Activated CD4-positive, alpha-beta T cell treated with anti-CD3 and anti-CD28 coated beads, Interleukin-2, amount 10 ng/mL, durations not matched to agents 7 days and 5 days (primary cell): ENCODE measurements around the gene LSM3. TPM values are rescaled to one million over a fixed set of nuclear protein-coding genes. Genes with fewer than 3 reads are reported as not detected.

Experiments used
- CTCF ChIA-PET: fragments of 350-600 bp; sonication (Branson Sonifier 250); formaldehyde crosslinking; loops from one replicate; lab custom pipeline; 2021; ENCODE audit warnings: antibody characterized with exemption; lab: Charles Lee
- POLR2A ChIA-PET: fragments of 350-600 bp; sonication (Branson Sonifier 250); formaldehyde crosslinking; loops from one replicate; lab custom pipeline; 2021; ENCODE audit warnings: antibody characterized with exemption; lab: Charles Lee
- DNase-seq: peaks from one replicate; pipeline ENCODE4 v3.0.0-alpha.2; 2020
- H3K27ac Mint-ChIP-seq: one replicate; pipeline ENCODE4 v1.8.0; 2021; ENCODE audit warnings: mild to moderate bottlenecking, moderate library complexity, mixed read lengths
- H3K27me3 Mint-ChIP-seq: one replicate; pipeline ENCODE4 v1.8.0; 2021; ENCODE audit warnings: mixed read lengths
- H3K36me3 Mint-ChIP-seq: one replicate; pipeline ENCODE4 v1.8.0; 2021; ENCODE audit warnings: low read depth, mixed read lengths
- H3K4me1 Mint-ChIP-seq: one replicate; pipeline ENCODE4 v1.8.0; 2021; ENCODE audit warnings: mixed read lengths
- H3K4me3 Mint-ChIP-seq: one replicate; pipeline ENCODE4 v1.8.0; 2021; ENCODE audit warnings: mild to moderate bottlenecking, moderate library complexity, mixed read lengths
- H3K9me3 Mint-ChIP-seq: one replicate; pipeline ENCODE4 v1.8.0; 2021; ENCODE audit warnings: mixed read lengths
- total RNA-seq, 2 experiments: library from RNA; stranded (reverse); gene quantifications; one replicate each; pipeline ENCODE4 v1.2.3, GENCODE V29; 2021

LSM3 gene
- total RNA-seq, 2 experiments from 2014 or later, result 16.1 to 18.6 TPM

DNA sequence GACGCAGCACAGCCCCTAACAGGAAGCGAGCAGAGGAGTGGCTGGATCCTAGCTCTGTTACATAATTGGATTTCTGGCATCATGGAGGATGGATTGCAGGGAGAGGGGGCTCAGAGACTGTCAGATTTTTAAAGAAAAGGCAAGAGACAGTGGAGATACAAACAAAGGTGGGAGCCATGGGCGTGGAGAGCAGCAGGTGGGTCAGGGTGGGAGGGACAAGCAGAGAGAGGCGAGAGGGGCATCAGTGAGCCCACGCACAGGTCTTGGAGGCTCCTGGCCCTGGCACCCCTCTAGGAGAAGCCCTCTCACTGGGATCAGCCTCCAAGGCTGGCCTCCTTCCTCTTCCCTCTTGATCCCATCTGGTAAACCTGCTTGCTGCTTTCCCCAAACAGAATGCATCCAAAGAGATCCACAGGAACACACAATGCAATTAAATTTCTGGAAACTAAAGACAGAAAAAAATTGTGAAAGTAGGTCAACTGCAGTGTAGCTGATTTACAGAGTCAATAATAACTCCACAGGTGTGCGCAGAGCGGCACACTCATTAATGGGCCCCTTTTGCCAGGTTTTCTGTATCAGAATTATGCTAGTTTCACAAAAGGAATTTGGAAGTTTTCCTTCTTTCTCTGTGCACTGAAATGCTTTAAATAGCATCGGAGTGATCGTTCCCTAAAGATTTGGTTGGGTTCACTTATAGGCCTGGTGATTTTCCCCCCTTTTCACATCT, 66.1 kb downstream of the LSM3 start:
- DNase-seq, result no peak
- peaks cover 5% of the 10 kb centered on the region for H3K27me3 Mint-ChIP-seq
- no peak overlapping the region for H3K4me3 Mint-ChIP-seq
- H3K36me3 Mint-ChIP-seq, result no peaks in the 10 kb centered on the region
- no peaks in the 10 kb centered on the region for H3K9me3 Mint-ChIP-seq
- ChIA-PET CTCF (no interaction called here), POLR2A (no interaction called here)
- no peaks in the 10 kb centered on the region for H3K4me1 Mint-ChIP-seq
- H3K27ac Mint-ChIP-seq, result no peak overlapping the region

DNA sequence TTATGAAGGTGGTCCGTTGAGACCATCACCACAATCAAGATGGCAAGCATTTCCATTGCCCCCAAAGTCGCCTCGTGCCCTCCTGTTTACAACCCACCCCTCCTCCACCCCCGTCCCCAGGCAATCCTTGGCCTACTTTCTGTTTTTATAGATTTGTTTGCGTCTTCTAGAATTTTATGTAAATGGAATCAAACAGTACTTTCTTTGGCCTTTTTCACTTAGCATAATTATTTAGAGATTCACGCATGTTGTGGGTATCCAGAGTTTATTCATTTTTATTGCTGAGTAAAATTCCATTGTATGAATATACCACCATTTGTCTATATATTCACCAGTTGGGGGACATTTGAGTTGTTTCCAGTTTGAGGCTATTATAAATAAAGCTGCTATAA, 66.6 kb downstream of the LSM3 start:
- Mint-ChIP-seq H3K4me3 (no peak overlapping the region), H3K36me3 (no peaks in the 10 kb centered on the region), H3K27me3 (peaks cover 3% of the 10 kb centered on the region), H3K27ac (no peak overlapping the region), H3K9me3 (no peaks in the 10 kb centered on the region), H3K4me1 (no peaks in the 10 kb centered on the region)
- CTCF ChIA-PET, result no interaction called here
- DNase-seq, result no peak
- POLR2A ChIA-PET, result no interaction called here

DNA sequence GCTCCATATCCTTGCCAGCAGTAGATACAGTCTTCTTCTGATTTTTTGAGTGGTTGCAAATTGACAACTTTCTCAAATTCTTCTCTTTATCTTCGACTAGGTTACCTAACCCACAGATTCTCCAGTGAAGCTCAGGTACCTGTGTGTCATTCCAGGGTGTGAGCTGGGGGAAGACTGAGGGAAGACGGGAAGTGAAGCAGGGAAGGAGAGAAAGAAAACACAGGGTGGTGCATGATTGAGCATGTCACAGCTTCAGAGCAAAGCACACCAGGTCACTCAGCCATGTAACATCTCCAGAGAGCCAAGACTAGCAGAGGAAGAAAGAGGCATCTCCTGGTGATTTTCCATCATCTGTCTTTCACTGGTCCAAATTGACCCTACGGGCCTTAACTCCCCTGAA, 67.2 kb downstream of the LSM3 start:
- ChIA-PET CTCF (no interaction called here), POLR2A (no interaction called here)
- H3K9me3 Mint-ChIP-seq, result no peaks in the 10 kb centered on the region
- no peaks in the 10 kb centered on the region for H3K4me1 Mint-ChIP-seq
- H3K27ac Mint-ChIP-seq, result no peak overlapping the region
- H3K27me3 Mint-ChIP-seq, result peaks cover 3% of the 10 kb centered on the region
- no peak for DNase-seq
- H3K36me3 Mint-ChIP-seq, result no peaks in the 10 kb centered on the region
- no peak overlapping the region for H3K4me3 Mint-ChIP-seq

DNA sequence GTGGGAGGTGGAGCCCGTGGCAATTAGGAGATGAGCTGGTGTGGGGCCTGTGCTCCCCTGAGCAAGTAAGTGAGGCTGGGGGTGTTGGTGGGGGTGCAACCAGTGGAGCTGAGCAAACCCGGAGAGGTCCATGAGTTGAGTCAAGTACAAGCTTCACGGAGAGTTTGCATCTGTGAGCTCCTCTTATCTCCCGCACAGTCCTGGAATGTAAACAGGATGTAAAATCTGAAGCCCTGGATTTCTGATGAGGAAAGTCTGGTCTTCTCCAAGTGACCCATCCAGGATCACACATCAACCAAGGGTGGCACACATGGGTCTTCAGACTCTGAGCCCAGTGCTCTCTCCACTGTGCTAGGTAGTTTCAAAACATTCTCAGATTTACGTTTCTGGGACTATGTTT, 67.8 kb downstream of the LSM3 start:
- no peak overlapping the region for H3K4me3 Mint-ChIP-seq

DNA sequence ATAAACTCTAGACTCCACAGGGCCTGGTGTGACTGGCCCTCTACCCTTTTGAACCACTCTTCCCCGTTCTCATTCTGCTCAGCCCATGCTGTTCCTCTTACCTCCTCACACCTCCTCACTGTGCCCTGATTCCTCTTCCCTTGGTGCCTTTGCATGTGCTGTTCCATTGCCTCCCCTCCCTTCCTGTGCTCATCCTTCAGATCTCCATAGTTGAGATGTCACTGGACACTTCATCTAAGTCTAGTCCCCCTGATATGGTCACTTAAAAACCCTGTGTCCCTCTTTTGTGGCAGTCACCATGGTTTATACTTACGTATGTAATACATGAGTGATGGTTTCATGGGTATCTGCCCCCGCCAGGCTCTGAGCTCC, 69.8 kb downstream of the LSM3 start:
- Mint-ChIP-seq H3K36me3 (no peaks in the 10 kb centered on the region), H3K27me3 (no peaks in the 10 kb centered on the region), H3K9me3 (no peaks in the 10 kb centered on the region), H3K27ac (no peak overlapping the region), H3K4me1 (no peaks in the 10 kb centered on the region), H3K4me3 (no peak overlapping the region)
- POLR2A ChIA-PET, result no interaction called here
- DNase-seq, result no peak
- CTCF ChIA-PET, result interaction anchor here (0.9 kb wide), 1 partner anchor 213 kb away, joined by 3 read pairs; no protein-coding TSS in a partner anchor

More for the DNA sequence above, 67.8 kb downstream of the LSM3 start:
- CTCF ChIA-PET, result no interaction called here
- no peaks in the 10 kb centered on the region for H3K4me1 Mint-ChIP-seq
- POLR2A ChIA-PET, result no interaction called here
- no peak overlapping the region for H3K27ac Mint-ChIP-seq
- H3K36me3 Mint-ChIP-seq, result no peaks in the 10 kb centered on the region
- no peaks in the 10 kb centered on the region for H3K9me3 Mint-ChIP-seq
- DNase-seq, result no peak
- H3K27me3 Mint-ChIP-seq, result peaks cover 3% of the 10 kb centered on the region

DNA sequence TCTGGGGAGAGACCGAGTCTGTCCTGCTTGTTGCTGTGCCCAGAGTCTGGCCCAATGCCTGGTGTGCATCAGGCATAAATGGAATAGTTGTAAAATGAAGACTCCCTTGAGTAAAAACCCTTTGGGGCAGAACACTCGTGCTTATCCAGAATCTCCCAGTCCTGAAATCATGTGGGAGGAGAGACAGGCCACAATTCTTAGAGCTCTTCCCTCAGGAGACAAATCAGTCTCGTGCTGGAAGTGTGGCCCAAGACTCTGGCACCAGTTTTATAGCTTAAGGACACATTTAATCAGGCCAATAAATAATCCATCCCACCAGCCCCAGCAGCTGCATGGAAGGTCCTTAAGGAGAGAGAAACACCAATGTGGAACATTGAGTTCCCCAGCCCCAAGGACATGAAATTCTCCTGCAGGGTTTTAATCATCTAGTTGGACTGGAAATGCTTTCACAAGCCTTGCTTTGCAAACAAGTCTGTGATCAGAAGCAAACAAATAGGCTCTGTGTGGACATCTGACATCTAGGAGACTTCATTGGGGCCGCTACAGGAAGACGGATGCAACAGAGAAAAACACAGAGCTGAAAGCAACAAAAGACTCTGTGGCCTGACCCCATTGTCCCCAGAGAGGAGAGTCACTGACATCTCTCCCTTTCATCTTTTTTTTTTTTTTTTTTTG, 70.4 kb downstream of the LSM3 start:
- no peaks in the 10 kb centered on the region for H3K9me3 Mint-ChIP-seq
- no peaks in the 10 kb centered on the region for H3K27me3 Mint-ChIP-seq
- H3K27ac Mint-ChIP-seq, result no peak overlapping the region
- no peaks in the 10 kb centered on the region for H3K36me3 Mint-ChIP-seq
- ChIA-PET POLR2A (no interaction called here), CTCF (interaction anchor here (0.5 to 0.9 kb wide), 4 partner anchors 10 to 817 kb away, joined by 3 read pairs; no protein-coding TSS in a partner anchor)
- H3K4me1 Mint-ChIP-seq, result no peaks in the 10 kb centered on the region
- no peak for DNase-seq
- H3K4me3 Mint-ChIP-seq, result no peak overlapping the region

Other genes starting within 250 kb of the LSM3 start
- gene CHCHD4, start 53.9 kb upstream of the LSM3 start, total RNA-seq, result 10 to 100 TPM; 12.7 to 13.2 TPM
- 10 to 100 TPM; 40.4 to 42.0 TPM for gene TMEM43, start 53.8 kb upstream of the LSM3 start, total RNA-seq
- 10 to 100 TPM; 41.1 to 43.0 TPM for gene XPC, start 216 bp upstream of the LSM3 start, total RNA-seq
- 10 to 100 TPM; 42.0 to 43.1 TPM for gene SLC6A6, start 223.8 kb downstream of the LSM3 start, total RNA-seq